Amniotic epithelial cell (primary cell): ENCODE data around the gene CCDC83.
"Not testable (repeated sequence)": the region's sequence is repeated elsewhere in the genome, so short reads cannot be mapped to it uniquely, and the experiment has no call there.

Experiments used
- DNase-seq: peaks from one replicate; pipeline ENCODE4 v3.0.0-alpha.2; 2010; ENCODE audit warnings: low read depth

CCDC83 gene

DNA sequence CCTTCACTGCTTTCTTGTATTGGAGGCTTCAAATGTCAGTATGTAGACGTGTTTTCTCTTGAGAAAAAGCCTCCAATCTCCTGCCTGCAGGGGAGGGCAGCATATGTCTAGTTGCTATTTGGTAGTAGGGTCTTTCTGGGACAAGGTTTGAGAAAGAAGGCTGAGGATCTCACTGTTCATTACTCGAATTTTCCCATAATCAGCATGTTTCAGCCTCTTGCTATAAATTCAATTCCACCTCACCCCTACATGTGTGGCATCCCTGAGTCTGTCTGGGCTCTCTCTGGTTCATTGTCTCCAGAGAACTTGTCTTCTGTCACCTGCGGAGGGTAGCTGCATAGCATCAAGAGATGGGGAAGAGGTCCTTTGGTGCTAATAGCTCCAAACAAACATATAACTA lies 19.5 kb upstream of the CCDC83 start:
- no peak for DNase-seq

DNA sequence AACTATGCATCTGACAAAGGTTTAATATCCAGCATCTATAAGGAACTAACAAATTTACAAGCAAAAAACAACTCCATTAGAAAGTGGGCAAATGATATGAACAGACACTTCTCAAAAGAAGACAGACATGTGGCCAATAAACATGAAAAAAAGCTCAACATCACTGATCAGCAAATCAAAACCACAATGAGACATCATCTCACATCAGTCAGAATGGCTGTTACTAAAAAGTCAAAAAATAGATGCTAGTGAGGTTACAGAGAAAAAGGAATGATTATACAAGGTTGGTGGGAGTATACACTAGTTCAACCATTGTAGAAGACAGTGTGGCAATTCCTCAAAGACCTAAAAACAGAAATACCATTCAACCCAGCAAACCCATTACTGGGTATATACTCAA lies 14.3 kb upstream of the CCDC83 start:
- not testable (repeated sequence) for DNase-seq

DNA sequence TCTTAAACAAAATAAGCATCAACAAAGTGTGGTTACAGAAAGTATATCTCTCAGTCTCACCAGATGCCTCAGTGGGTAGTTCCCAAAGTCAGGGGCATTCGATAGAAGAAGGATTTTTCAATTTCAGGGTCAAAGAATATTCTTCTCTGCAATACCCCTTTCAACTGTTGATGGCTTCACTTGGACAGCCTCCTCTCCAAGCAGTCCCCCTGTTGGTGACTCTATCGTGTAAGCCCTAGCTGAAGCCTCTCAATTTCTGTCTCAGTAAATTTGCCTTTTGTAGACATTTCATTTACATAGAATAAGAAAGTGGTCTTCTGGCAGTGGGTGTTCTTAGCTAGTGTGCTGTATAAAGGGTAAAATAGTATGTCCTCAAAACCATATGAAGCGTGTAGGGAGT lies 11.3 kb upstream of the CCDC83 start:
- no peak for DNase-seq

DNA sequence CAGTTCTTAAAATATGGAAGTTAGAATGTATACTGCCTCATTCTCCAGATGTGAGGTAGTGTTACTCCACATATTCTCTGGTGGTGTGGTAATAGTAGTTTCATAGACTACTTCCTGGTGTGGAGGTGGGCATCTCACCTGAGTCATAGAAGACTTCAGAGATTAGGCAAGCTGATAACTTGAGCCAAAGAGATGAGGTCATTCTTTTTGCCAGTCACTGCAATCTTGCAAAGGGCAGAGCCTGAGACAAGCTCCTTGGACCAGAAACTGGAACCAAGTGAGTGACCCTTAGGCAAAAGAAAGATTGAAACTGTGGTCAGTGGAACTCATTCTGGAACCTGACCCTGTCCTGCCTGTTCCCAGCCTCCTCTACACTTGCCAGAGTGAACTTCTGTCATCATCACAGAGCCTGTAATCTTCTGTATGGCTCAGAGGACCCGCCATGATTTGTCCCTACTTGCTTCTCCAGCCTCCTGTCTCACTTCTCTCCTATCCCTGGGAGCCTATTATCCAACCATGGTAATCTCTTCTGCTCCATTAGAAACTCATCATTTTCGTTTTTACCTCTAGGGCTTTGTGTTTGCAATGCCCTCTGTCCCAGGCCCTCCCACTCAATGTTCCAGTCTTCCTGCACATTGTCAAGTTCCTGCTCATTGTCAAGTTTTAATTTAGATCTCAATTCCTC lies 10.6 kb upstream of the CCDC83 start:
- peak; percentile 86 for DNase-seq

DNA sequence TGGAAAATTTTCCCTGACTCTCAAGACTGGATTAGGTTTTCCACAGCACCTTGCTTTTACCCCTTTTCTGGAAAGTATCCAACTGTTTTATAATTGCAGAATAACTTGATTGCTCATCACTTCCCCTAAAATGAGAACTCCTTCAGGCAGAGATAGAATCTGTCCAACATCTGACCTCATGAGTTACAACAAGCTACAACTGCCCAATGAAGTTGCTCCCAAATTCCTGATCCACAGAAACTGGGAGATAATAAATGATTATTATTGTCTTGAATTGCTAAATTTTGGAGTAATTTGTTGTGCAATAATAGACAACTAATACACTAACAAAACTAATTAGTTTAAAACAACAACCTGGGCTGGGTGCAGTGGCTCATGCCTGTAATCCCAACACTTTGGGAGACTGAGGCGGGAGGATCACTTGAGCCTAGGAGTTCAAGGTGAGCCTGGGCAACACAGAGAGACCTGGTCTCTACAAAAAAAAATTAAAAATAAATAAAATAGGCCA lies 10.0 kb upstream of the CCDC83 start:
- DNase-seq: peak; percentile 44

DNA sequence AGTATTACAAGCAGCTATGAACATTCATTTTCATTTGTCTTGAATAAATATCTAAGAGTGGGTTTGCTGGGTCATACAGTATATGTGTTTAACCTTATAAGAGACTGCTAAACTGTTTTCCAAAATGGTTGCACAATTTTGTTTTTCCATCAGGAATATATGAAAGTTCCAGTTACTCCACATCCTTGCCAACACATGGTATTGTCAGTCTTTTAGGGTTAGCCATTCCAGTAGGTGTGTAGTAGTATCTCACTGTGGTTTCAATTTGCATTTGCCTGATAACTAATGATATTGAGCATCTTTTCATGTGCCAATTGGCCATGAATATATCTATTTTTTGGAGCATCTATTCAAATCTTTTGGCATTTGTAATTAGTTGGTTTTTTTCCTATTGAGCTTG lies 7.7 kb upstream of the CCDC83 start:
- no peak for DNase-seq

DNA sequence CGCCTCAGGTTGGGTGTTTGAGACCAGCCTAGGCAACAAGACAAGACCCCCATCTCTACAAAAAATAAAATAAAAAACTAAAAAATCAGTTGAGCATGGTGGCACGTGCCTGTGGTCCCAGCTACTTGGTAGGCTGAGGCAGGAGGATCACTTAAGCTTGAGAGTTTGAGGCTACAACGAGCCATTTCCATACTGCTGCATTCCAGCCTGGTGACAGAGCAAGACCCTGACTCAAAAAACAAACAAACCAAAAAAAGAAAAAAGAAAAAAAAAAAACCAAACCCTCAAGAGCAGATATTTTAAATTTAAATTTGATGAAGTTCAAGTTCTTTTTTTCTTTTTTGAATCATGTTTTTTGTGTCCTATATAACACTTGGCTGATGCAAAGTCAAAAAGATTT lies 7.2 kb upstream of the CCDC83 start:
- no peak for DNase-seq

DNA sequence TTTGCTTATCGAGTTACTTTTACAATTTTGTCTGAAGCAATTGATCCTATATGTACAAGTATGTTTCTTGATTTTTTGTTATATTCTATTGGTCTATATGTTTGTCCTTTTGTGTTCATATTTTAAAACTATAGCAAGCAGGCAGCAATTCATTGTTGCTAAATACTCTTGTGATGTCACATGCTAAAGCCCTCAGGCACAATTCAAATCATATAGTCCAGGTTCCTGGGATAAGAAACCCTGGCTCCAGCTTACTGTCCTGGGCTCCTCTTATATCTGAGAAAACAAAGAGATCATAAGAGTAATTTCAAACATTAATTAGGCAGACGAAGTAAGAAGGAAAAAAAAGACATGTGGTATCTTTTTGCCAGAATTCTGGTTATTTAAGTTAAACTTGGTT lies 6.6 kb upstream of the CCDC83 start:
- DNase-seq: no peak

DNA sequence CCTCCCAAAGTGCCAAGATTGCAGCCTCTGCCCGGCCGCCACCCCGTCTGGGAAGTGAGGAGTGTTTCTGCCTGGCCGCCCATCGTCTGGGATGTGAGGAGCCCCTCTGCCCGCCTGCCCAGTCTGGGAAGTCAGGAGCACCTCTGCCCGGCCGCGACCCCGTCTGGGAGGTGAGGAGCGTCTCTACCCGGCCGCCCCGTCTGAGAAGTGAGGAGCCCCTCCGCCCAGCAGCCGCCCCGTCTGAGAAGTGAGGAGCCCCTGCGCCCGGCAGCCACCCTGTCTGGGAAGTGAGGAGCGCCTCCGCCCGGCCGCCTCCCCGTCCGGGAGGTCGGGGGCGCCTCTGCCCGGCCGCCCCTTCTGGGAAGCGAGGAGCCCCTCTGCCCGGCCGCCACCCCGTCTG lies 2.4 kb upstream of the CCDC83 start:
- not testable (repeated sequence) for DNase-seq

DNA sequence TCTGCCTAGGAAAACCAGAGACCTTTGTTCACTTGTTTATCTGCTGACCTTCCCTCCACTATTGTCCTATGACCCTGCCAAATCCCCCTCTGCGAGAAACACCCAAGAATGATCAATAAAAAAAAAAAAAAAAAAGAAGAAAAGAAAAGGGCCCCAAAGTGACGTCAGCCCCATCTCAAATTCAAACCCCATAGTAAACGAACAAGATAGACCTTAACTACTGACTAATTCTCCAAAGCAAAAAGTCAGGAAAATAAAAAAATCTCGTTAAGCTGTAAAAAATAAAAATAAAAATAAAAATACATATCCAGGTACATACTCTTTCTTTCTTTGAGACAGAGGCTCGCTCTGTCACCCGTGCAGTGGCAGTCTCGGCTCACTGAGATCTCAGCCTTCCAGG lies 1.6 kb upstream of the CCDC83 start:
- DNase-seq: not testable (repeated sequence)

DNA sequence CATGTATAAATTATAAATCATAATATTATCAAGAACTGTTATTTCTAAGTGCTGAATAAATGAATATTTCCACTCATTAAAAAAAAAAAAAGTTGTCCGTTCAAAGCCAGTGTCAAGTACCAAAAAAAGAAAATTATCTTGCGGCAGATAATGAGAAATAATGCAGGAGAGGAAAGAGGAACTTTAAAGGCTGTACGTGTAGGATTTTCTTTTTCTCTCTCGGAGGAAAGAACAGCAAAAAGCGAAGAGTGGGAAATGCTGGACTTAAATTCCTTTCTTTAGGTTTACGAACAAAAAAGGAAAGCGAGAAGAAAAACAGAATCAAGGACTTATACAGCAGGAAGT lies 999 bp upstream of the CCDC83 start:
- no peak for DNase-seq

DNA sequence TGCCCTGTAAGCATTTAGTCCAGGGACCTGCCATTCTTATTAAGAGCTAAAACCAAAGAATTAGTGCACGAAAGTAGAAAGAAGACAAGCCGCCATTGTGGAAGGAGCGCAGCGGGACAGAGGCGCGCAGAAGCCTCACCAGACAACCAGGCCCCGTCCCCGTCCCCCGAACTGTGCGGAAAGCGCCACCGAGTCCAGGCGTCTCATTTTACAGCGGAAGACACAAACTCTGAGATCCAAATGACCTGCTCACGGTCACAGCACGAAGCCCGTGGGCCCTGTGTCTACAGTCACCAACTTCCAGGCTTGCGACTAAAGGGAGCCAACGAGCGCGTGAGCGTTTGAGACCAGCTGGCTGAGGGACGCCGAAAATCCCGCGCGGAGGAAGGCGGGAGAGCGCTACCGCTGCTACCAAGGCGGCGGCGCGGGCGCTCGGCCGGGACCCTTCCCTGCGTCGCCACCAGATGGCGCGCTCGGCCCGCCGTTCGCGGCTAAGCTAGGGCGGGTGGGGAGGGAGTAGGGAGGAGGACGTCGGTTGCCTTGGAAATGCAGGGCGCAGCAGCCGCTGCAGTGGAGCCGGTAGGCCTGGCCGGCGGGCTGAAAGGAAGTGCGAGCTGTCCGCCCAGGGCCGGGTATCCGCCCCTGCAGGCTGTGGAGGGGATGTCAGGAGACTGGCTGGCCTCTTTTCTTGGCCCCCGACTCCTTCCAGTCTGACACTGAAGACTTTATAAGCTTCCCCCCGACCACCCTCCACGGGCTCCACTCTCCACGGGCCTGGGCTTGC lies 434 bp upstream of the CCDC83 start:
- peak; percentile 87 for DNase-seq

DNA sequence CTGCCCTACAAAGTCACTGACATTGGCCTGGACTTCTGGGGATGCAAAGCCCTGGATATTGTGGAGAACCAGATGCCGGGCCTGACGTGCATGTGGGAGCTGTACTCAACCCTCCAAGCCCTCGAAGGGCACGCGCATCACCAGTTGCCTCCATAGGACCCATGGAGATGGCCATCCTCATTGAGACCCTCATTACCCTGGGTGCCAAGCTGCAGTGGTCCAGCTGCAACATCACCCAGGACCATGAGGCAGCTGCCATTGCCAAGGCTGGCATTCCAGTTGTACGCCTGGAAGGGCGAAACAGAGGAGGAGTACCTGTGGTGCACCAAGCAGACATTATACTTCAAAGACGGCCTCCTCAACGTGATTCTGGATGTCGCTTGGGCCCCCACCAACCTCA lies 1.9 kb downstream of the CCDC83 start:
- DNase-seq: no peak

DNA sequence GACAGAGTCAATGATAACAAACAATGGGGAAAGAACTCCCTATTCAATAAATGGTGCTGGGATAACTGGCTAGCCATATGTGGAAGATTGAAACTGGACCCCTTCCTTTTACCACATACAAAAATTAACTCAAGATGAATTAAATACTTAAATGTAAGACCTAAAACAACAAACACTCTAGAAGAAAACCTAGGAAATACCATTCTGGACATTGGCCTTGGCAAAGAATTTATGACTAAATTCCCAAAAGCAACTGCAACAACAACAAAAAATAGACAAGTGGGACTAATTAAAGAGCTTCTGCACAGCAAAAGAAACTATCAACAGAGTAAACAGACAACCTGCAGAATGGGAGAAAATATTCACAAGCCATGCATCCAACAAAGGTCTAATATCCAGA lies 4.4 kb downstream of the CCDC83 start:
- DNase-seq: not testable (repeated sequence)

DNA sequence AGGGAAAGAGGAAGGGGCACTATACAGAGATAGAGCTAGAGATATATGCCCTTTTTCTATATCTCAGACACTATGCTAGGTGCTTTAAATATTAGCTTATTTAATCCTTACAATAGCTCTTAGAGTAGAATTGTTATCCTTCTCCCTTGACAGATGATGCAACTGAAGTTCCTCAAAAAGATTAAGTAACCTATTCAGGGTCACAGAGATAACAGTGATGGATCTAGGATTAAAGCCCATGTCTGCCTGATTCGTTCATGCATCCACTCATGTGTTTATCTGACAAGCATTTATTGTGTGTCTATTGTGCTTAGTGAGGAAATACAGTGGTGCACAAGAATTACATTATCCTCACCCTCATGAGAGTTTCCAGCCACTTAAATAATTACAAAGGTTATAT lies 8.7 kb downstream of the CCDC83 start:
- DNase-seq: peak; percentile 92

DNA sequence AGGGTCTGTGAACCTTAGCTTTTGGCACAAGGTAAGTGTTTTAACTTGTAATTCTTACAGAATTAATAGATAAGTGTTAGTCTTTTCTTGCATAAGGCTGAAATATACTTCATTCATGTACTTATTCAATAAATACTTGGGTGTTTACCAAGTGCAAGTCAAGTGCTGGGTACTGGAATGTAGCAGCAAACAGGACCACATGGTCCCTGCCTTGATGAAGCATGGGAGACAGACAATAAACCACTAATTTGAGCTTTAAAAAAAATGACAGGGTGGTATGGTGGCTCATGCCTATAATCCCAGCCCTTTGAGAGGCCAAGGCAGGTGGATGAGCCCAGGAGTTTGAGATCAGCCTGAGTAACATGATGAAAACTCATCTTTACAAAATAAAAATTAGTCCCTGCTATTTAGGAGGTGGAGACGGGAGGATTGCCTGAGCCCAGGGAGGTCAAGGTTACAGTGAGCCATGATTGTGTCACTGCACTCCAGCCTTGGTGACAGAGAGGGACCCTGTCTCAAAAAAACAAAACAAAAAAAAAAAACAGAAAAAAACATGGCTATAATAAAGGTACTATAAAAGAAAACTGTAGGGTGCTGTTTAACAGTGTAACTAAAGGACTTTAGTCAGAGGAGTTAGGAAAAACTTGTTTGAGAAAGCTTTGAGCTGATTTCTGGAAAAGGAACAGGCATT lies 11.1 kb downstream of the CCDC83 start:
- no peak for DNase-seq

DNA sequence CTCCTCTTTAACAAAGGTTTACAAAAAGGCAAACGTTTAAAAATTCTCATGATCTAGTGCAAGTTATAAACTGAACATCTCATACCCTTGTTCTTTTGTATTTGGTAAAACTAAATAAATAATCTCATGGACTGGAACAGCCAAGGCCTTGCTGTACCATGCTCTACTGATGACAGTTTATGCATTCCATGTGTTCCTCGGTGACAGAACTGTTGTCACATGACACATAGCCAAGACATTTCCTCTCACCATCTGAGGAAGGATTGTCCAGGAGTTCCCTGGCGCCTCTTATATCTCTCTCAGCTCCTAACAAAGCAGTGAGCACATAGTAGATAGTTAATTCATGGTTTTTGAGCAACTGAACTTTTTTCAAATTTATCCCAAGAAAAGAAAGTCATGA lies 12.6 kb downstream of the CCDC83 start:
- DNase-seq: peak; percentile 8

DNA sequence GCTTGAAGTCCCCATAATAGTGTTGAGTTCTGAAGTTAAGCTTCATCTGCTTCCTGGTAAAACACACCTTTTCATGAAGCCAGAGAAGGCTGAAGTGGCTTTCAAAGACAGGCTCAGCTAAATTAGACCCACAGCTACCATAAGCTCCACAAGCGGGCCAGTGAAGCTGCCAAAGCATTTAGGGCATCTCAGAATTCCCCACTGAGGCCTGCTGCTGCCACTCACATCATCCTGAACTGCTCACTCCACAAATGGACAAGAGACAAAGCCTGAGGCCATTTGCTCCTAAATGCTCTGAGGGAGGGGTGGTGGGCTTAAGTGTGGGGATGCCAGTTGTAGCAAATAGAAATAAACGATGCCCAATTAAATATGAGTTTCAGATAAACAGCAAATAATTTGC lies 14.6 kb downstream of the CCDC83 start:
- DNase-seq: no peak

DNA sequence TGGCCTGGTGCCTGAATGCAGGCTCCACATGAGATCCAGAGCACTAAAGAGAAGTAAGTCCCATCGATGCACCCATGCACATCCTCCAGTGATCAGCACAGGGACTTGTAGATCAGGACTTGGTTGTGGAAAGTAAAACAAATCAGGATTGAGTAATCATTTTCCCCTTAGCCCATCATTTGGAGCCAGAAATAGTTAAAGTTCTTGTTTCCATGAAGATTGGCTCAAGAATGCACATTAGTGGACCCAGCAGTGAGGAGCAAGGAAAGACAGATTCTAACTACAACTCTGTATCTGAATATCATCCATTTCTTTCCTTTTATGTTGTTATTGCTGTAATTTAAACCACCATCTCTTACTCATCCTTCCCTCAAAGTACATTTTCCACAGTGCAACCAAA lies 19.1 kb downstream of the CCDC83 start:
- DNase-seq: peak; percentile 21

DNA sequence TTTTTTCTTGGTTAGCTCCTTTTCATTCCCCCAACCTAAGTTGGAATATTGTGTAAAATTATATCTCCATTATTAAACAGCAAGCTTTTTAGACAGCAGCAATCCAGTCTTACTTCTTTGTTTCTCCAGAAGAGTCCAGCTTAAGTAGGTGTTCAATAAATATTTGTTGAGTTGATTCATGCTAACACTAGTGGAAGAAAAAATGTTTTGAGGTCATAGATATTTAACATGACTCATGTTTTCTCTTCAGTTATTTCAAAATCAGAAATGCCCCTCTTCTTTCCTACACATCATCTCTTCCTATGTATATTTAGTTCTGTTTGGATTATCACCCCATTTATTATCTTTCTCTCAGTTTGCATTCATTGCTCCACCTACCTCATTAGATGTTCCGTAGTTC lies 20.3 kb downstream of the CCDC83 start:
- peak; percentile 72 for DNase-seq

DNA sequence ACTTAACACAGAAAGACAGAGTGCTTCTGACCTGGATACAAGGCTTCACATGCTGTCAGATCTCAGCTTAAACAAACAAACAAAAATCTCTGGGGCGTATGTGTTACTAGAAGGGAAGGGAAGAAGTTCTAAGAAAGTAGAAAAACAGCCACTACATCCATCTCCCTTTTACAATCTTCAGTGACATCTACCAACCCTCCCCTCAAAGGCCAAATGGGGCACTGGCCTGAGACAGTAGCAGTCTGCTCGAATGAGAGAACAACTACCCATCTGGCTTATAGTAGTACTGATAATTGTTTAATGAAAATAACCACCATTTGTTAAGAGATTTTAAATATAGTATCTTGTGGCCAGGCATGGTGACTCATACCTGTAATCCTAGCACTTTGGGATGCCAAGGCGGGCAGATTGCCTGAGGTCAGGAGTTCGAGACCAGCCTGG lies 29.4 kb downstream of the CCDC83 start:
- peak; percentile 37 for DNase-seq

DNA sequence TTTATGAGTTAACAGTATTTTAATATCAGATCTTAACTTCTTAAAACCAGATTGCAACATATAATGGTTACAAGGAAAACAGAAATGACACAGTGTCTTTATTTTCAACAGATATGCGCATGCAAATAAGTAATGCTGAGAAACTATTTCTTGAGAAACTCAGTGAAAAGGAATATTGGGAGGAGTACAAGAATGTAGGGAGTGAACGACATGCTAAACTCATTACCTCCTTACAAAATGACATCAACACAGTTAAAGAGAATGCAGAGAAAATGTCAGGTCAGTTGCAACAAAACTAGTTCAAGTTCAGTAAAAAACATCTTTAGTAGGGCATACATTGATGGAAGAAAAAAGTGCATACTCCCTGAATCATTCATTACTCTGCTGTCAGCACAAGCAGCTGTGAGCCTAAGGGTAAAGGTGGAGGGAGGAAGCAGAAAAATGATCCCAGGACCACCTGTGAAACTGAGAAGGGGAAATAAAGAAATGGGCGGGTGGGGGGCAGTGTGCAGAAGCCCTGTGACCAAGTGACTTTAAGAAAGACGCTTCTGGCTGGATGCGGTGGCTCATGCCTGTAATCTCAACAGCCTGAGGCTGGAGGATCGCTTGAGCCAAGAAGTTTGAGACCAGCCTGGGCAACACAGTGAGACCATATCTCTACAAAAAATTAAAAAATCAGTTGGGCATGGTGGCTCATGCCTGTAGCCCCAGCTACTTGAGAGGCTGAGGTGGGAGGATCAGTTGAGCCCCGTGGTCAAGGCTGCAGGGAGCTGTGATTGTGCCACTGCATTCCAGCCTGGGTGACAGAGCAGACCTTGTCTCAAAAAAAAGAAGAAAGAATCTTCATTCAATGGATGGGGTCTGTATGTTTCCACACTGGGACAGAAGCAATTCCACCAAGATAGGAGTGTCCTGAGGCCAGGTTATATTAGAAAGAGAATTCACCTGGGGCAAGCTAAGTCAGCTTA lies 31.2 kb downstream of the CCDC83 start:
- peak; percentile 77 for DNase-seq
